GM12878 (cell line): ENCODE data around the gene WAS.

Source experiments
- CHD4 ChIP-seq: fragments of 200-600 bp; sonication (generic); IDR thresholded peaks from 2 replicates; pipeline ENCODE4 v1.6.1; 2016; ENCODE audit warnings: mild to moderate bottlenecking
- HCFC1 ChIP-seq: fragments of 150-350 bp; IDR thresholded peaks from 2 replicates; pipeline ENCODE4 v1.6.1; 2014; ENCODE audit warnings: low read length
- RAD51 ChIP-seq: fragments of 450-650 bp; IDR thresholded peaks from 2 replicates; pipeline ENCODE4 v1.6.1; 2016; ENCODE audit warnings: moderate library complexity, mild to moderate bottlenecking, inconsistent platforms
- RB1 ChIP-seq: fragments of 450-650 bp; formaldehyde crosslinking; IDR thresholded peaks from 2 replicates; pipeline ENCODE4 v1.6.1; 2017; ENCODE audit warnings: mild to moderate bottlenecking, borderline replicate concordance
- TBL1XR1 ChIP-seq: IDR thresholded peaks from 2 replicates; pipeline ENCODE4 v1.6.1; 2012; ENCODE audit warnings: low read depth, low read length, improper control_type of control experiment
- TF ChIP-seq, protein P1 (sequence below): IDR thresholded peaks from 2 replicates; pipeline ENCODE4 v1.6.1; 2012; ENCODE audit warnings: low read depth, low read length, improper control_type of control experiment
- TF ChIP-seq, protein P2 (sequence below), 3 experiments: IDR thresholded peaks in 2 of 3; conservative IDR thresholded peaks in 1 of 3; 2 replicates each; pipeline ENCODE4 v1.5.1; 2011; ENCODE audit warnings: low read depth in 3 of 3, low read length in 3 of 3, mild to moderate bottlenecking in 3 of 3, control low read depth in 2 of 3, moderate library complexity in 2 of 3, inconsistent platforms in 1 of 3, mixed read lengths in 1 of 3; ENCODE audit not compliant: control insufficient read depth in 2 of 3, insufficient read depth in 1 of 3; ENCODE audit errors: extremely low read depth in 1 of 3
- TF ChIP-seq, protein P3 (sequence below): fragments of 450-650 bp; IDR thresholded peaks from 2 replicates; pipeline ENCODE4 v1.6.1; 2017; ENCODE audit warnings: mild to moderate bottlenecking
- TF ChIP-seq, protein P4 (sequence below): IDR thresholded peaks from 2 replicates; pipeline ENCODE4 v1.6.1; 2011; ENCODE audit warnings: low read depth, low read length, improper control_type of control experiment, borderline replicate concordance

DNA sequence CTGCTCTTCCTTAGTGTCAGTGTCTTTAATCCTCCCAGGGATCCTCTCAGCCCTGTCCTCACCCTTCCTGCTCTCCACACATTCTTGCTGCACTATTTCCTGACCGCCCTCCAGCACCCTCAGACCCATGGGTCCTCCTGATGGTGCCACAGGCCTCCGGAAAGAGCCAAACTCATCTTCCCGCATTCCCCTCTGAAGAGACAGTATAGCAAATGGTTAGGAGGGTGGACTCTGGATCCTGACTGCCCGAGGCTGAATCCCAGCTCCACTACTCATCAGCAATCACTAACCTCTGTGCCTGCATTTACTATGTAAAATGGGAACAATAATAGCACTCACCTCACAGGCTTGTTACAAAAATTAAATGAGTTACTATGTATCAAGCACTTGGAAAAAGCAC is 19.1 kb downstream of the WAS start:
- TF ChIP-seq RAD51: no peak
- TF ChIP-seq, protein P1, sequence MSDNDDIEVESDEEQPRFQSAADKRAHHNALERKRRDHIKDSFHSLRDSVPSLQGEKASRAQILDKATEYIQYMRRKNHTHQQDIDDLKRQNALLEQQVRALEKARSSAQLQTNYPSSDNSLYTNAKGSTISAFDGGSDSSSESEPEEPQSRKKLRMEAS: no peak
- no peak for TF ChIP-seq HCFC1
- TF ChIP-seq RB1: no peak
- TF ChIP-seq TBL1XR1: no peak
- no peak for TF ChIP-seq CHD4
- TF ChIP-seq, protein P2, sequence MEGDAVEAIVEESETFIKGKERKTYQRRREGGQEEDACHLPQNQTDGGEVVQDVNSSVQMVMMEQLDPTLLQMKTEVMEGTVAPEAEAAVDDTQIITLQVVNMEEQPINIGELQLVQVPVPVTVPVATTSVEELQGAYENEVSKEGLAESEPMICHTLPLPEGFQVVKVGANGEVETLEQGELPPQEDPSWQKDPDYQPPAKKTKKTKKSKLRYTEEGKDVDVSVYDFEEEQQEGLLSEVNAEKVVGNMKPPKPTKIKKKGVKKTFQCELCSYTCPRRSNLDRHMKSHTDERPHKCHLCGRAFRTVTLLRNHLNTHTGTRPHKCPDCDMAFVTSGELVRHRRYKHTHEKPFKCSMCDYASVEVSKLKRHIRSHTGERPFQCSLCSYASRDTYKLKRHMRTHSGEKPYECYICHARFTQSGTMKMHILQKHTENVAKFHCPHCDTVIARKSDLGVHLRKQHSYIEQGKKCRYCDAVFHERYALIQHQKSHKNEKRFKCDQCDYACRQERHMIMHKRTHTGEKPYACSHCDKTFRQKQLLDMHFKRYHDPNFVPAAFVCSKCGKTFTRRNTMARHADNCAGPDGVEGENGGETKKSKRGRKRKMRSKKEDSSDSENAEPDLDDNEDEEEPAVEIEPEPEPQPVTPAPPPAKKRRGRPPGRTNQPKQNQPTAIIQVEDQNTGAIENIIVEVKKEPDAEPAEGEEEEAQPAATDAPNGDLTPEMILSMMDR (IDR thresholded peaks at IDR 0.05 in 2 of 3, conservative IDR thresholded peaks at IDR 0.05 in 1 of 3; ENCODE audit: control insufficient read depth in 2 of 3, extremely low read depth in 1 of 3, insufficient read depth in 1 of 3, low read depth in 3 of 3, low read length in 3 of 3): no peak
- TF ChIP-seq, protein P3, sequence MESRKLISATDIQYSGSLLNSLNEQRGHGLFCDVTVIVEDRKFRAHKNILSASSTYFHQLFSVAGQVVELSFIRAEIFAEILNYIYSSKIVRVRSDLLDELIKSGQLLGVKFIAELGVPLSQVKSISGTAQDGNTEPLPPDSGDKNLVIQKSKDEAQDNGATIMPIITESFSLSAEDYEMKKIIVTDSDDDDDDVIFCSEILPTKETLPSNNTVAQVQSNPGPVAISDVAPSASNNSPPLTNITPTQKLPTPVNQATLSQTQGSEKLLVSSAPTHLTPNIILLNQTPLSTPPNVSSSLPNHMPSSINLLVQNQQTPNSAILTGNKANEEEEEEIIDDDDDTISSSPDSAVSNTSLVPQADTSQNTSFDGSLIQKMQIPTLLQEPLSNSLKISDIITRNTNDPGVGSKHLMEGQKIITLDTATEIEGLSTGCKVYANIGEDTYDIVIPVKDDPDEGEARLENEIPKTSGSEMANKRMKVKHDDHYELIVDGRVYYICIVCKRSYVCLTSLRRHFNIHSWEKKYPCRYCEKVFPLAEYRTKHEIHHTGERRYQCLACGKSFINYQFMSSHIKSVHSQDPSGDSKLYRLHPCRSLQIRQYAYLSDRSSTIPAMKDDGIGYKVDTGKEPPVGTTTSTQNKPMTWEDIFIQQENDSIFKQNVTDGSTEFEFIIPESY: no peak
- TF ChIP-seq, protein P4, sequence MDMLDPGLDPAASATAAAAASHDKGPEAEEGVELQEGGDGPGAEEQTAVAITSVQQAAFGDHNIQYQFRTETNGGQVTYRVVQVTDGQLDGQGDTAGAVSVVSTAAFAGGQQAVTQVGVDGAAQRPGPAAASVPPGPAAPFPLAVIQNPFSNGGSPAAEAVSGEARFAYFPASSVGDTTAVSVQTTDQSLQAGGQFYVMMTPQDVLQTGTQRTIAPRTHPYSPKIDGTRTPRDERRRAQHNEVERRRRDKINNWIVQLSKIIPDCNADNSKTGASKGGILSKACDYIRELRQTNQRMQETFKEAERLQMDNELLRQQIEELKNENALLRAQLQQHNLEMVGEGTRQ: no peak
